H1 (cell line): ENCODE measurements around the gene ACLY. TPM values are rescaled to one million over a fixed set of nuclear protein-coding genes. Genes with fewer than 3 reads are reported as not detected.
A peak's percentile ranks its signal among the peaks of the same experiment; 100 is the strongest.

Source experiments
- CTCF ChIA-PET: fragments of 300-600 bp; sonication (Branson Sonifier 250); formaldehyde crosslinking; loops from one replicate; lab custom pipeline; 2021; ENCODE audit not compliant: partially characterized antibody; lab: Charles Lee
- POLR2A ChIA-PET: fragments of 300-600 bp; sonication (Branson Sonifier 250); formaldehyde crosslinking; loops from one replicate; lab custom pipeline; 2021; ENCODE audit warnings: inconsistent platforms; ENCODE audit not compliant: partially characterized antibody; lab: Charles Lee
- DNase-seq, 2 experiments: peaks; one replicate each; pipeline versions ENCODE4 v3.0.0 to v3.0.0-alpha.2; 2010 to 2022; ENCODE audit warnings: low spot score in 2 of 2, low read depth in 1 of 2, mixed read lengths in 1 of 2
- FAIRE-seq: peaks from 2 replicates; lab custom pipeline; 2011; peaks lifted over from hg19 to GRCh38; lab: Jason Lieb, UNC
- H2AFZ ChIP-seq: 2 replicates; pipeline ENCODE4 v1.8.1; 2012; ENCODE audit warnings: low read length, inconsistent platforms
- H2AK5ac ChIP-seq: 2 replicates; pipeline ENCODE4 v1.6.1; 2013; ENCODE audit warnings: low read depth, low read length
- H2BK120ac ChIP-seq: replicated peaks from 2 replicates; pipeline ENCODE3; 2013; ENCODE audit warnings: low read depth, low read length, inconsistent platforms
- H2BK12ac ChIP-seq: 2 replicates; pipeline ENCODE4 v1.6.1; 2013; ENCODE audit warnings: low read depth, low read length
- H2BK15ac ChIP-seq: 2 replicates; pipeline ENCODE4 v1.6.1; 2013; ENCODE audit warnings: low read length
- H2BK20ac ChIP-seq: 2 replicates; pipeline ENCODE4 v1.6.1; 2013; ENCODE audit warnings: low read length
- H2BK5ac ChIP-seq: 2 replicates; pipeline ENCODE4 v1.6.1; 2013; ENCODE audit warnings: low read depth, low read length
- H3K14ac ChIP-seq: 2 replicates; pipeline ENCODE4 v1.6.1; 2013; ENCODE audit warnings: inconsistent platforms; ENCODE audit not compliant: insufficient read length
- H3K18ac ChIP-seq: 2 replicates; pipeline ENCODE4 v1.6.1; 2013; ENCODE audit warnings: low read length; ENCODE audit errors: extremely low read depth
- H3K23ac ChIP-seq: 2 replicates; pipeline ENCODE4 v1.6.1; 2013; ENCODE audit warnings: inconsistent platforms; ENCODE audit not compliant: insufficient read length
- H3K23me2 ChIP-seq: 2 replicates; pipeline ENCODE4 v1.6.1; 2013; ENCODE audit warnings: low read depth, low read length
- H3K27ac ChIP-seq: 2 replicates; pipeline ENCODE4 v1.6.1; 2011; ENCODE audit warnings: low read depth, low read length, inconsistent platforms
- H3K27me3 ChIP-seq, 4 experiments: replicated peaks in 1 of 4; 1 replicate in 1 of 4; 2 replicates in 3 of 4; pipeline versions ENCODE4 v1.6.1 to v1.8.1; 2011 to 2013; ENCODE audit warnings: low read length in 3 of 4, mild to moderate bottlenecking in 3 of 4, inconsistent platforms in 2 of 4, mixed read lengths in 2 of 4, moderate library complexity in 1 of 4; ENCODE audit not compliant: control insufficient read depth in 3 of 4, insufficient read depth in 3 of 4; ENCODE audit errors: extremely low read depth in 1 of 4
- H3K36me3 ChIP-seq, 4 experiments: 2 replicates each; pipeline versions ENCODE4 v1.6.1 to v1.8.1; 2011 to 2013; ENCODE audit warnings: mild to moderate bottlenecking in 4 of 4, low read length in 3 of 4, moderate library complexity in 2 of 4, control low read depth in 1 of 4, inconsistent platforms in 1 of 4; ENCODE audit not compliant: insufficient read depth in 4 of 4, control insufficient read depth in 2 of 4
- H3K4ac ChIP-seq: replicated peaks from 2 replicates; pipeline ENCODE3; 2013; ENCODE audit warnings: low read length, low read depth, mixed read lengths, inconsistent platforms; ENCODE audit not compliant: insufficient read length
- H3K4me1 ChIP-seq, 4 experiments: replicated peaks in 1 of 4; 1 replicate in 1 of 4; 2 replicates in 3 of 4; pipeline versions ENCODE4 v1.6.1 to v1.8.1; 2011 to 2013; ENCODE audit warnings: low read length in 3 of 4, inconsistent platforms in 2 of 4, mixed read lengths in 1 of 4; ENCODE audit not compliant: insufficient read depth in 4 of 4, control insufficient read depth in 3 of 4
- H3K4me2 ChIP-seq, 2 experiments: 2 replicates each; pipeline versions ENCODE4 v1.6.1 to v1.8.1; 2011 to 2013; ENCODE audit warnings: low read depth in 2 of 2, low read length in 2 of 2, control low read depth in 1 of 2, inconsistent platforms in 1 of 2, mild to moderate bottlenecking in 1 of 2; ENCODE audit not compliant: insufficient read depth in 1 of 2
- H3K4me3 ChIP-seq, 4 experiments: fragments of 200-600, 300-600 bp in 1 of 4; sonication (generic), shearing (Covaris generic), sonication (Bioruptor Twin) in 1 of 4; 2 replicates each; pipeline versions ENCODE4 v1.5.1 to v1.8.1; 2011 to 2016; ENCODE audit warnings: low read length in 4 of 4, low read depth in 3 of 4, control low read depth in 2 of 4, inconsistent platforms in 2 of 4, mild to moderate bottlenecking in 2 of 4, mixed read lengths in 1 of 4, moderate library complexity in 1 of 4; ENCODE audit not compliant: insufficient read depth in 2 of 4; ENCODE audit errors: extremely low read depth in 1 of 4
- H3K56ac ChIP-seq: replicated peaks from 2 replicates; pipeline ENCODE3; 2013; ENCODE audit warnings: low read depth, mild to moderate bottlenecking, mixed read lengths, low read length, inconsistent platforms; ENCODE audit not compliant: insufficient read length
- H3K79me1 ChIP-seq: 2 replicates; pipeline ENCODE4 v1.6.1; 2013; ENCODE audit warnings: low read depth, low read length, control low read depth
- H3K79me2 ChIP-seq, 2 experiments: 2 replicates each; pipeline versions ENCODE4 v1.6.1 to v1.8.1; 2012 to 2013; ENCODE audit warnings: low read length in 2 of 2, mild to moderate bottlenecking in 2 of 2, inconsistent platforms in 1 of 2; ENCODE audit not compliant: insufficient read depth in 2 of 2, control insufficient read depth in 1 of 2
- H3K9ac ChIP-seq, 4 experiments: replicated peaks in 1 of 4; 1 replicate in 1 of 4; 2 replicates in 3 of 4; pipeline versions ENCODE4 v1.6.1 to v1.8.1; 2011 to 2013; ENCODE audit warnings: low read depth in 3 of 4, low read length in 3 of 4, control low read depth in 2 of 4, mild to moderate bottlenecking in 2 of 4, moderate library complexity in 2 of 4, inconsistent platforms in 1 of 4; ENCODE audit errors: extremely low read depth in 1 of 4
- H3K9me3 ChIP-seq, 2 experiments: 2 replicates each; pipeline versions ENCODE4 v1.6.1 to v1.8.1; 2012 to 2013; ENCODE audit warnings: mild to moderate bottlenecking in 2 of 2, moderate library complexity in 2 of 2, control low read depth in 1 of 2, inconsistent platforms in 1 of 2, low read depth in 1 of 2, low read length in 1 of 2, mixed read lengths in 1 of 2; ENCODE audit not compliant: insufficient read depth in 2 of 2
- H4K20me1 ChIP-seq, 2 experiments: replicated peaks in 1 of 2; 2 replicates each; pipeline versions ENCODE3 to v1.8.1; 2011 to 2013; ENCODE audit warnings: inconsistent platforms in 2 of 2, low read length in 2 of 2, mild to moderate bottlenecking in 1 of 2; ENCODE audit not compliant: insufficient read depth in 2 of 2, control insufficient read depth in 1 of 2
- H4K5ac ChIP-seq: 2 replicates; pipeline ENCODE4 v1.6.1; 2013; ENCODE audit warnings: low read length, low read depth, mixed read lengths, inconsistent platforms; ENCODE audit not compliant: insufficient read length
- H4K8ac ChIP-seq: 2 replicates; pipeline ENCODE4 v1.8.0; 2013; ENCODE audit warnings: mild to moderate bottlenecking, moderate library complexity, low read length, inconsistent platforms; ENCODE audit not compliant: insufficient read depth; ENCODE audit errors: extremely low read depth
- H4K91ac ChIP-seq: replicated peaks from 2 replicates; pipeline ENCODE3; 2013; ENCODE audit warnings: low read length, mixed read lengths, inconsistent platforms; ENCODE audit not compliant: insufficient read length
- JUN ChIP-seq: IDR thresholded peaks from 2 replicates; pipeline ENCODE4 v1.6.1; 2011; ENCODE audit warnings: low read depth, mild to moderate bottlenecking, improper control_type of control experiment, low read length
- POLR2A ChIP-seq, 2 experiments: IDR thresholded peaks; 1 replicate in 1 of 2; 2 replicates in 1 of 2; pipeline ENCODE4 v1.6.1; 2011; ENCODE audit warnings: low read depth in 2 of 2, low read length in 2 of 2, mild to moderate bottlenecking in 2 of 2; ENCODE audit errors: control extremely low read depth in 1 of 2
- WGBS, 2 experiments: shearing (Covaris generic) in 1 of 2; methylation state at CpG; one replicate each; pipeline versions ENCODE4 v1.1.6 to v1.1.7; 2013 to 2015; ENCODE audit warnings: low lambda C conversion rate in 2 of 2, mixed read lengths in 2 of 2, inconsistent platforms in 1 of 2, low coverage in 1 of 2, missing lambda C conversion rate in 1 of 2; ENCODE audit not compliant: insufficient replicate concordance in 2 of 2, insufficient coverage in 1 of 2, insufficient read length in 1 of 2; ENCODE audit errors: extremely low coverage in 1 of 2, missing lambda C conversion rate in 1 of 2; 5-methylcytosine and 5-hydroxymethylcytosine counted together
- polyA plus RNA-seq, 7 experiments: library from polyadenylated mRNA; depleted of rRNA in 3 of 7; stranded (reverse) in 5 of 7; unstranded in 2 of 7; fragments of >200 nt in 5 of 7; fragments of 200-250 nt in 2 of 7; gene quantifications; 1 replicate in 5 of 7; 2 replicates in 1 of 7; 4 replicates in 1 of 7; pipeline versions ENCODE4 v1.2.1 to v1.2.3, GENCODE V29; 2011 to 2013; ENCODE audit warnings: missing spikeins in 2 of 7, mixed read lengths in 2 of 7
- total RNA-seq: library from RNA; stranded (reverse); fragmentation: NEBNext Ultra II Directional; extraction: Animal tissue kit (Norgen Biotek cat#: 25700); gene quantifications from 2 replicates; pipeline ENCODE4 v1.2.1, GENCODE V29; 2021

ACLY gene
- total and polyA plus RNA-seq, 2 of the 8 experiments (the other 6 are each of a cell fraction or from before 2014, with no cell fraction given): 167 to 393 TPM

DNA sequence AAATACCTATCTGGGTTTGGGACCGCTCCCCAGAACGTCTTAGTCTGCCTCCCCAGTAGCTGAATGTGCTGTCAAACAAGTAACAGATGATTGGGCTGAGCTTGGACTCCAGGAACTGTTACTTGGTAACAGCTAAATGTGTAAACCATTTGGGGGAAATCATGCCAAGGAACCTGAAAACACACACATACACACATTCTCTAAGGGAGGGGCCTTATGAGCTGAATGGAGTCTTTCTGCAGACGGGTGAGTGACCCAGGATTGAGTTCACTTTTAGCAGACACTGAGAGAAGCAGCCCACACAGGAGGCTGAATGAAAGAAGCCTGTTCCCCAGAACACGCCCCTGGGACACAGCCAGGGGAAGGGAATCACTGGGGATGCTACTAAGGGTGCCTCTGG lies 1.6 kb downstream of the ACLY start:
- H3K4me1 ChIP-seq: peaks cover 13 to 31% (median 24%) of the 10 kb centered on the region in 4 experiments
- DNase-seq: no peak
- no peak overlapping the region for H4K8ac ChIP-seq
- POLR2A ChIA-PET: interaction anchor here (0.6 to 8.2 kb wide), 13 partner anchors 8 to 228 kb away, joined by 3 to 67 read pairs (median 7); partner anchors contain the start of genes CNP, EIF1, KLHL11 and ODAD4
- H3K4me2 ChIP-seq: peak overlapping the region; percentile 86 to 97
- H2AK5ac ChIP-seq: no peak overlapping the region
- H3K23ac ChIP-seq: no peak overlapping the region
- H2BK5ac ChIP-seq: no peak overlapping the region
- no peak overlapping the region for H2BK20ac ChIP-seq
- TF ChIP-seq POLR2A (IDR thresholded peaks at IDR 0.05; ENCODE audit: control extremely low read depth in 1 of 2, low read depth in 2 of 2, low read length in 2 of 2): peak in 1 of 2 experiments; percentile 22; a peak in 1 of 3 replicates
- TF ChIP-seq JUN: no peak
- no peaks in the 10 kb centered on the region for H3K9me3 ChIP-seq
- H3K23me2 ChIP-seq: peaks cover 14% of the 10 kb centered on the region
- H3K27ac ChIP-seq: no peak overlapping the region
- no peak overlapping the region for H2BK15ac ChIP-seq
- no peak overlapping the region; a peak in 2 of 7 replicates for H3K9ac ChIP-seq
- peaks cover 9 to 16% (median 13%) of the 10 kb centered on the region in 4 experiments; a peak in 7 of 8 replicates for H3K36me3 ChIP-seq
- no peak overlapping the region for H2BK12ac ChIP-seq
- H4K5ac ChIP-seq: no peak overlapping the region
- H3K4me3 ChIP-seq: peak overlapping the region; percentile 74 to 99 (median 93); a peak in 7 of 8 replicates
- H3K27me3 ChIP-seq: no peaks in the 10 kb centered on the region
- no peak overlapping the region for H3K56ac ChIP-seq
- CTCF ChIA-PET: interaction anchor here (1.0 to 16.0 kb wide), 4 partner anchors 14 to 84 kb away, joined by 4 to 205 read pairs (median 4); partner anchors contain the start of gene CNP
- peaks cover 21% of the 10 kb centered on the region for H3K79me1 ChIP-seq
- peaks cover 24 to 65% of the 10 kb centered on the region in 2 experiments for H3K79me2 ChIP-seq
- no peak overlapping the region for H4K91ac ChIP-seq
- peaks cover 24 to 48% of the 10 kb centered on the region in 2 experiments for H4K20me1 ChIP-seq
- no peak overlapping the region for H3K18ac ChIP-seq
- H3K14ac ChIP-seq: no peak overlapping the region
- no peak overlapping the region for H2AFZ ChIP-seq
- WGBS, 2 experiments: 70% methylated on average over 4 of the region's 4 CpGs; no CpG with 5 or more reads in 1 of the 2 experiments
- H2BK120ac ChIP-seq: no peak overlapping the region
- no peak for FAIRE-seq
- no peak overlapping the region for H3K4ac ChIP-seq
